ENCODE results near the gene AKR1C8.

- TF ChIP-seq POLR2AphosphoS5 (IDR thresholded peaks at IDR 0.05; ENCODE audit: low read depth, low read length) (no peak), POLR2A (IDR thresholded peaks at IDR 0.05; ENCODE audit: low read depth, low read length) (no peak)
Observed at GRCh38 chr10:5168897-5169420, 16.0 kb downstream of the AKR1C8 start.

Data from GM12892 (cell line).